ENCODE results near the gene INTS7. TPM values are rescaled to one million over a fixed set of nuclear protein-coding genes. Genes with fewer than 3 reads are reported as not detected.
"Not testable (repeated sequence)": the region's sequence is repeated elsewhere in the genome, so short reads cannot be mapped to it uniquely, and the experiment has no call there.

Gene INTS7
- total and polyA plus RNA-seq, 7 experiments from 2014 or later = 7.3 to 33.5 (median 8.6) TPM

- H3K27ac ChIP-seq (ENCODE audit: low read depth, low read length); H3K27me3 ChIP-seq (ENCODE audit: control insufficient read depth in 2 of 2, insufficient read depth in 2 of 2, low read length in 2 of 2); DNase-seq; intact Hi-C loops (cut with micrococcal nuclease); H3K27me3 Mint-ChIP-seq; H3K4me3 Mint-ChIP-seq; H3K4me1 ChIP-seq (ENCODE audit: control insufficient read depth in 2 of 2, insufficient read depth in 2 of 2, low read length in 2 of 2); H3K27ac Mint-ChIP-seq; H3K36me3 ChIP-seq (ENCODE audit: control insufficient read depth in 2 of 3, insufficient read depth in 3 of 3, low read length in 3 of 3); H3K9me3 Mint-ChIP-seq; ATAC-seq; H3K9me3 ChIP-seq (ENCODE audit: control insufficient read depth in 2 of 3, low read length in 3 of 3); H3K4me3 ChIP-seq (ENCODE audit: low read length): not testable (repeated sequence)
- Mint-ChIP-seq H3K36me3 (peaks cover 5 to 47% (median 28%) of the 10 kb centered on the region in 5 donors), H3K4me1 (peaks cover 19 to 38% (median 30%) of the 10 kb centered on the region in 7 donors)
- ChIA-PET CTCF (interaction anchor here (1.9 kb wide), 1 partner anchor 428 kb away, joined by 4 read pairs; no protein-coding TSS in a partner anchor), POLR2A (interaction anchor here (0.6 to 0.8 kb wide), 2 partner anchors 8 to 750 kb away, joined by 3 read pairs; partner anchors contain the start of gene DTL)
Observed at GRCh38 chr1:212027727-212028126, 7.6 kb downstream of the INTS7 start.

DNA sequence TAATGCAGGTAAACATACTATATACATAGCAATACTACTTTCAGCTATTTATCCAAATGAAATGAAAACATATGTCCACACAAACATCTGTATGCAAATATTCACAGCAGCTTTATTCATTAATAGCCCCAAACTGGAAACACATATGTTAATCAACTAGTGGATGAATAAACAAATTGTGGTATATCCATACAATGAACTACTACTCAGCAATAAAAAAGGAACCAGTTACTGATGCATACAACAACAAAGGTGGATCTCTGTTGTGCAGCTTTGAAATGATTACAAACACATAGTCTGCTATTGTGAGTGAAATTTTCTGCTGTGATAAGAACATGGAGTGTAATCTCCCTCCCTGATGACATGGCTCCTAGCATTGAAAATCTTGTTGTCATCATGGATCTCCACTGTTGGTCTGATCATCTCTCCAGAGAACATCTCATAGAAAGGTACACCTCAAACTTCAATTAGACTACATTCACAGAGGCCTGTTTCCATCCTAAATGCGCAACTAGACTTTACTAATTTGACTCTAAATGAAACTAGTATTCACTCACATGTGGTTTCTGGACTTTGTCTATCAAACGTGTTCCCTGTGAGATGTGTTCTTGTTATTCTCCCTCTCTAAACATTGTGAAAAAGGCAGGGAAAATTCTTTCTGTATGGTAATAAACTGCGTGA, 10.7 kb downstream of the INTS7 start:
- Histone ChIP-seq H3K27ac (ENCODE audit: low read depth, low read length) (no peak overlapping the region), H3K9me3 (ENCODE audit: control insufficient read depth in 2 of 3, low read length in 3 of 3) (no peaks in the 10 kb centered on the region), H3K4me3 (ENCODE audit: low read length) (no peak overlapping the region), H3K27me3 (ENCODE audit: control insufficient read depth in 2 of 2, insufficient read depth in 2 of 2, low read length in 2 of 2) (no peaks in the 10 kb centered on the region), H3K36me3 (ENCODE audit: control insufficient read depth in 2 of 3, insufficient read depth in 3 of 3, low read length in 3 of 3) (no peaks in the 10 kb centered on the region), H3K4me1 (ENCODE audit: control insufficient read depth in 2 of 2, insufficient read depth in 2 of 2, low read length in 2 of 2) (no peaks in the 10 kb centered on the region)
- Mint-ChIP-seq H3K4me3 (no peak overlapping the region), H3K9me3 (peaks cover 0 to 8% (median 0%) of the 10 kb centered on the region in 11 donors), H3K27ac (no peak overlapping the region), H3K27me3 (no peaks in the 10 kb centered on the region), H3K4me1 (peaks cover 5 to 23% (median 11%) of the 10 kb centered on the region in 7 donors), H3K36me3 (peaks cover 5 to 37% (median 28%) of the 10 kb centered on the region in 5 donors)
- intact Hi-C loops (cut with micrococcal nuclease) = no loop called here
- CTCF ChIA-PET = interaction anchor here (1.0 kb wide), 1 partner anchor 10 kb away, joined by 3 read pairs; no protein-coding TSS in a partner anchor
- POLR2A ChIA-PET = no interaction called here
- ATAC-seq (no peak), DNase-seq (no peak)

GRCh38 chr1:212022908-212023307, 12.4 kb downstream of the INTS7 start:
- CTCF ChIA-PET = interaction anchor here (1.2 kb wide), 1 partner anchor 10 kb away, joined by 5 read pairs; no protein-coding TSS in a partner anchor
- H3K36me3 ChIP-seq (ENCODE audit: control insufficient read depth in 2 of 3, insufficient read depth in 3 of 3, low read length in 3 of 3); DNase-seq; H3K27ac ChIP-seq (ENCODE audit: low read depth, low read length); H3K9me3 ChIP-seq (ENCODE audit: control insufficient read depth in 2 of 3, low read length in 3 of 3); POLR2A ChIA-PET; H3K4me1 ChIP-seq (ENCODE audit: control insufficient read depth in 2 of 2, insufficient read depth in 2 of 2, low read length in 2 of 2); H3K27me3 Mint-ChIP-seq; H3K4me3 Mint-ChIP-seq; H3K9me3 Mint-ChIP-seq; intact Hi-C loops (cut with micrococcal nuclease); H3K4me3 ChIP-seq (ENCODE audit: low read length); ATAC-seq; H3K27me3 ChIP-seq (ENCODE audit: control insufficient read depth in 2 of 2, insufficient read depth in 2 of 2, low read length in 2 of 2); H3K27ac Mint-ChIP-seq: not testable (repeated sequence)
- peaks cover 5 to 34% (median 24%) of the 10 kb centered on the region in 5 donors for H3K36me3 Mint-ChIP-seq
- H3K4me1 Mint-ChIP-seq = peaks cover 0 to 16% (median 7%) of the 10 kb centered on the region in 7 donors

DNA sequence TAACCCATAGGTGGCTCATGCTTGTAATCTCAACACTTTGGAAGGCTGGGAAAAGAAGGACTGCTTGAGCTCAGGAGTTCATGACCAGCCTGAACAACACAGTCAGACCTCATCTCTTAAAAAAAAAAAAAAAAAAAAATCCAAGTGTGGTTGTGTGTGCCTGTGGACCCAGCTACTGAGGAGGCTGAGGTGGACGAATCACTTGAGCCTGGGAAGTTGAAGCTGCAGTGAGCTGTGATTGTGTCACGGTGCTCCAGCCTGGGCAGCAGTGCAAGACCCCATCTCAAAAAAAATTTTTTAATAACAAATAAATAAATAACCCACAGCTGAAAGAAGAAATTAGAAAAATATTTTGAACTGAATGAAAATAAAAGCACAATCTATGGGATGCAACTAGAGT, 13.8 kb downstream of the INTS7 start:
- Histone ChIP-seq H3K27ac (ENCODE audit: low read depth, low read length) (no peak overlapping the region), H3K36me3 (ENCODE audit: control insufficient read depth in 2 of 3, insufficient read depth in 3 of 3, low read length in 3 of 3) (no peaks in the 10 kb centered on the region), H3K4me1 (ENCODE audit: control insufficient read depth in 2 of 2, insufficient read depth in 2 of 2, low read length in 2 of 2) (no peaks in the 10 kb centered on the region), H3K9me3 (ENCODE audit: control insufficient read depth in 2 of 3, low read length in 3 of 3) (no peaks in the 10 kb centered on the region), H3K27me3 (ENCODE audit: control insufficient read depth in 2 of 2, insufficient read depth in 2 of 2, low read length in 2 of 2) (no peaks in the 10 kb centered on the region), H3K4me3 (ENCODE audit: low read length) (no peak overlapping the region)
- intact Hi-C loops (cut with micrococcal nuclease) = no loop called here
- Mint-ChIP-seq H3K4me3 (no peak overlapping the region), H3K27me3 (no peaks in the 10 kb centered on the region), H3K27ac (peak overlapping the region in 1 of 9 donors; percentile 6), H3K9me3 (peaks cover 0 to 8% (median 0%) of the 10 kb centered on the region in 11 donors), H3K4me1 (peaks cover 0 to 10% (median 1%) of the 10 kb centered on the region in 7 donors), H3K36me3 (peaks cover 5 to 33% (median 17%) of the 10 kb centered on the region in 5 donors)
- ChIA-PET CTCF (interaction anchor here (0.7 kb wide), 1 partner anchor 14 kb away, joined by 3 read pairs; the partner anchor contains the start of genes DTL and INTS7), POLR2A (no interaction called here)
- DNase-seq (no peak), ATAC-seq (no peak)

DNA sequence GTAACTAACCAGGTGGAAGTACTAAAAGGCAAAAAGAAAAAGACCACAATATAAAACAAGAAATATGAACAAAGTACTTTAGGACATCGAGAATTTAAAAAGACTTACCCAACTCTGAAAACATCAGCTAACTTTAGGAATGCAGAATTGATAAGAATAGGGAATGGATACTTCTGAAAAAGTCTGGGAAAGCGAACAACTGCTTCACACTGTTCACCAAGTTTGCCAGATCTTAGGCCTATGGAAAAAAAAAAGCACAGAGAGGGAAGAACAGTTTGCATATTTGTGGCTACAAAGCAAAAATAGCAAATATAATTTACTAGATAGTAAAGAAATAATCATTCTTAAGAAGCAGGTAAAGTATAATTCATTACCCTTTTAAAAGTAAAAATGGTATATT, 14.4 kb downstream of the INTS7 start:
- ChIA-PET POLR2A (no interaction called here), CTCF (interaction anchor here (0.7 kb wide), 1 partner anchor 15 kb away, joined by 3 read pairs; the partner anchor contains the start of genes DTL and INTS7)
- DNase-seq (no peak), ATAC-seq (no peak)
- no peaks in the 10 kb centered on the region for H3K9me3 ChIP-seq (ENCODE audit: control insufficient read depth in 2 of 3, low read length in 3 of 3)
- Mint-ChIP-seq H3K4me3 (no peak overlapping the region), H3K36me3 (peaks cover 5 to 36% (median 21%) of the 10 kb centered on the region in 5 donors), H3K9me3 (peaks cover 0 to 8% (median 0%) of the 10 kb centered on the region in 11 donors), H3K27me3 (no peaks in the 10 kb centered on the region), H3K27ac (no peak overlapping the region), H3K4me1 (peaks cover 0 to 8% (median 1%) of the 10 kb centered on the region in 7 donors)
- H3K36me3 ChIP-seq (ENCODE audit: control insufficient read depth in 2 of 3, insufficient read depth in 3 of 3, low read length in 3 of 3) = no peaks in the 10 kb centered on the region
- intact Hi-C loops (cut with micrococcal nuclease) = no loop called here
- no peaks in the 10 kb centered on the region for H3K27me3 ChIP-seq (ENCODE audit: control insufficient read depth in 2 of 2, insufficient read depth in 2 of 2, low read length in 2 of 2)
- H3K4me3 ChIP-seq (ENCODE audit: low read length) = no peak overlapping the region
- H3K27ac ChIP-seq (ENCODE audit: low read depth, low read length) = no peak overlapping the region
- H3K4me1 ChIP-seq (ENCODE audit: control insufficient read depth in 2 of 2, insufficient read depth in 2 of 2, low read length in 2 of 2) = no peaks in the 10 kb centered on the region

DNA sequence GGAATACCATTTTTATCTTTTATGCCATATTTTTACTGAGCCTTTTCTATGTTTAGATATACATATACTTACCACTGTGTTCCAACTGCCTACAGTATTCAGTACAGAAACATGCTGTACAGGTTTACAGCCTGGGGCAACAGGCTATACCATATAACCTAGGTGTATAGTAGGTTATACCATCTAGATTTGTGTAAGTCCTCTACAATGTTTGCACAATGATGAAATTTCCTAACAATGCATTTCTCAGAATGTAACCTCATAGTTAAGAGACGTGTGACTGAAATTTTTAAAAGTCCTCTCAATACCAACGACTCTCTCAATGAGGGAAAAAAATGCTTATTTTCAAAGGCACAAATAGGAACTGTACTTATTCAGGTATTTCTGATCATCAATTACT, 21.7 kb downstream of the INTS7 start:
- no peaks in the 10 kb centered on the region for H3K27me3 Mint-ChIP-seq
- ChIA-PET POLR2A (no interaction called here), CTCF (interaction anchor here (1.0 to 1.6 kb wide), 5 partner anchors 9 to 352 kb away, joined by 4 to 5 read pairs (median 5); no protein-coding TSS in a partner anchor)
- no peaks in the 10 kb centered on the region for H3K36me3 ChIP-seq (ENCODE audit: control insufficient read depth in 2 of 3, insufficient read depth in 3 of 3, low read length in 3 of 3)
- no peak for ATAC-seq
- H3K4me3 Mint-ChIP-seq = no peak overlapping the region
- H3K27ac ChIP-seq (ENCODE audit: low read depth, low read length) = no peak overlapping the region
- peaks cover 0 to 3% (median 0%) of the 10 kb centered on the region in 11 donors for H3K9me3 Mint-ChIP-seq
- intact Hi-C loops (cut with micrococcal nuclease) = loop anchor here in 1 of 2 donors (2.0 kb wide), 1 partner anchor 49 kb away; no protein-coding TSS in a partner anchor
- H3K4me1 Mint-ChIP-seq = no peaks in the 10 kb centered on the region
- H3K4me3 ChIP-seq (ENCODE audit: low read length) = no peak overlapping the region
- no peak for DNase-seq
- H3K36me3 Mint-ChIP-seq = peaks cover 0 to 27% (median 13%) of the 10 kb centered on the region in 5 donors
- H3K27ac Mint-ChIP-seq = no peak overlapping the region
- H3K4me1 ChIP-seq (ENCODE audit: control insufficient read depth in 2 of 2, insufficient read depth in 2 of 2, low read length in 2 of 2) = no peaks in the 10 kb centered on the region
- no peaks in the 10 kb centered on the region for H3K27me3 ChIP-seq (ENCODE audit: control insufficient read depth in 2 of 2, insufficient read depth in 2 of 2, low read length in 2 of 2)
- no peaks in the 10 kb centered on the region for H3K9me3 ChIP-seq (ENCODE audit: control insufficient read depth in 2 of 3, low read length in 3 of 3)

All from naive thymus-derived CD4-positive, alpha-beta T cell (primary cell).